Measurements from ENCODE around the gene FBXO4. TPM values are rescaled to one million over a fixed set of nuclear protein-coding genes. Genes with fewer than 3 reads are reported as not detected.

The FBXO4 gene
- total and polyA plus RNA-seq, 2 experiments from 2014 or later, result 10.3 to 15.3 TPM

GRCh38 chr5:41906151-41906550 is 18.9 kb upstream of the FBXO4 start:
- H3K36me3 ChIP-seq (replicated peaks; ENCODE audit: insufficient read depth, low read depth), result no peaks in the 10 kb centered on the region
- no peak overlapping the region for H3K27ac ChIP-seq
- H3K4me2 ChIP-seq, result peak overlapping the region; percentile 84
- H3K4me1 ChIP-seq (ENCODE audit: insufficient read depth), result peaks cover 11% of the 10 kb centered on the region
- WGBS (ENCODE audit: low lambda C conversion rate, missing lambda C conversion rate), result 95% methylated on average over 2 of the region's 2 CpGs
- H3K27me3 ChIP-seq, result no peaks in the 10 kb centered on the region
- no peak for DNase-seq (ENCODE audit: low spot score)
- H2AFZ ChIP-seq, result no peak overlapping the region
- H3K9me3 ChIP-seq (ENCODE audit: low read depth), result no peaks in the 10 kb centered on the region
- TF ChIP-seq EZH2 (IDR thresholded peaks at IDR 0.05; ENCODE audit: borderline replicate concordance) (no peak), CTCF (IDR thresholded peaks at IDR 0.05; ENCODE audit: poor library complexity) (no peak), EZH2phosphoT487 (IDR thresholded peaks at IDR 0.05; ENCODE audit: low read depth, severe bottlenecking, unreplicated experiment) (no peak)
- peaks cover 42% of the 10 kb centered on the region for H3K79me2 ChIP-seq
- no peaks in the 10 kb centered on the region for H4K20me1 ChIP-seq (ENCODE audit: insufficient read depth, poor library complexity, severe bottlenecking)
- H3K9me2 ChIP-seq (replicated peaks; ENCODE audit: insufficient read depth), result no peaks in the 10 kb centered on the region
- no peak overlapping the region for H3K4me3 ChIP-seq

DNA sequence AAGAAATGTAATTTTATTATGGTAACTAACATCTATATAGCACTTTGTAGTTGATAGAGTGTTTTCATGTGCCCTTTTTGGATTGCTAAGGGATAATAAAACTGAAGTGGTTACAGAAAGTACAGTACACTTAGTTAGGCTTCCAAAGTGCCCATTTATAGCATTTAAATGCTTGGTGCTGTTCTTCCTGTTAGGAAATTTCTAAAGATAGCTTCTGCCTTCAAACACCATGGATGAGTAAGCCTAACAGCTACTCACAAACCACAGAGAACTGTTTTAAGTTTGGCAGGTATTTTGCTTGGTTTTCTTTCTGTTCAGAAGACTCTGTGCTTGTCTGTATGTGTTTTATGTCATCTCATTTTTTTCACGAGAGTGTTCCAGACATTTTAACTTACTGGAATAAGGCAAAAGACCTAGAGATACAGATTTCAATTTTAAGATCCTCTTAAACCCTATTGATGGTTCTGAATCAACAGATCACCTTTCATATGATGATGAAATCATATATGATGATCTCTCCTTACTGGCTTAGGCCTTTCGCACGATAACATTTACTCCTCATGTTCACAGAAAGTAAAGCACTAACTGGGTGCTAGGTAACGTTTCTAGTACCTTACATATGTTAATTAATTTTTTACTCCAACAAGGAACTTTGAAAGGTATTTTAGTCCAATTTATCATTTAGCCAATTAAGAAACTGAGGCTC is 16.6 kb upstream of the FBXO4 start:
- H3K79me2 ChIP-seq, result peaks cover 42% of the 10 kb centered on the region
- no peaks in the 10 kb centered on the region for H3K9me2 ChIP-seq (replicated peaks; ENCODE audit: insufficient read depth)
- 97% methylated on average over 4 of the region's 4 CpGs for WGBS (ENCODE audit: low lambda C conversion rate, missing lambda C conversion rate)
- H3K9me3 ChIP-seq (ENCODE audit: low read depth), result no peaks in the 10 kb centered on the region
- H3K27me3 ChIP-seq, result no peaks in the 10 kb centered on the region
- TF ChIP-seq EZH2 (IDR thresholded peaks at IDR 0.05; ENCODE audit: borderline replicate concordance) (no peak), CTCF (IDR thresholded peaks at IDR 0.05; ENCODE audit: poor library complexity) (no peak), EZH2phosphoT487 (IDR thresholded peaks at IDR 0.05; ENCODE audit: low read depth, severe bottlenecking, unreplicated experiment) (no peak)
- H3K27ac ChIP-seq, result no peak overlapping the region
- H2AFZ ChIP-seq, result no peak overlapping the region
- no peak overlapping the region for H3K4me2 ChIP-seq
- peaks cover 4% of the 10 kb centered on the region for H3K36me3 ChIP-seq (replicated peaks; ENCODE audit: insufficient read depth, low read depth)
- DNase-seq (ENCODE audit: low spot score), result no peak
- no peaks in the 10 kb centered on the region for H4K20me1 ChIP-seq (ENCODE audit: insufficient read depth, poor library complexity, severe bottlenecking)
- no peak overlapping the region for H3K4me3 ChIP-seq
- H3K4me1 ChIP-seq (ENCODE audit: insufficient read depth), result peaks cover 11% of the 10 kb centered on the region

GRCh38 chr5:41918105-41918504 is 7.0 kb upstream of the FBXO4 start:
- Histone ChIP-seq H3K79me2 (no peaks in the 10 kb centered on the region), H3K4me1 (ENCODE audit: insufficient read depth) (no peaks in the 10 kb centered on the region), H3K27me3 (no peaks in the 10 kb centered on the region), H3K36me3 (replicated peaks; ENCODE audit: insufficient read depth, low read depth) (no peaks in the 10 kb centered on the region), H4K20me1 (ENCODE audit: insufficient read depth, poor library complexity, severe bottlenecking) (no peaks in the 10 kb centered on the region), H3K27ac (no peak overlapping the region), H3K4me2 (no peak overlapping the region), H3K4me3 (no peak overlapping the region), H2AFZ (no peak overlapping the region), H3K9me2 (replicated peaks; ENCODE audit: insufficient read depth) (no peaks in the 10 kb centered on the region), H3K9me3 (ENCODE audit: low read depth) (no peaks in the 10 kb centered on the region)
- no peak for DNase-seq (ENCODE audit: low spot score)
- TF ChIP-seq CTCF (IDR thresholded peaks at IDR 0.05; ENCODE audit: poor library complexity) (no peak), EZH2phosphoT487 (IDR thresholded peaks at IDR 0.05; ENCODE audit: low read depth, severe bottlenecking, unreplicated experiment) (no peak), EZH2 (IDR thresholded peaks at IDR 0.05; ENCODE audit: borderline replicate concordance) (no peak)
- 100% methylated on average over 2 of the region's 2 CpGs for WGBS (ENCODE audit: low lambda C conversion rate, missing lambda C conversion rate)
